NCI-H345 treated with DMSO at 0.1 percent for 48 hours (cell line): ENCODE measurements around the gene SNRNP200.

ENCODE experiments used
- DNase-seq: peaks from one replicate; lab custom pipeline; 2025; ENCODE audit not compliant: unreplicated experiment; lab: John Stamatoyannopoulos, UW

The SNRNP200 gene

GRCh38 chr2:96251721-96252292, 53.5 kb downstream of the SNRNP200 start:
- DNase-seq: no peak

GRCh38 chr2:96250188-96250587, 55.2 kb downstream of the SNRNP200 start:
- no peak for DNase-seq

- no peak for DNase-seq
These were observed 55.7 kb downstream of the SNRNP200 start for GRCh38 chr2:96249654-96250053.

- DNase-seq: no peak
These were observed 56.7 kb downstream of the SNRNP200 start for GRCh38 chr2:96248624-96249023.

- DNase-seq: no peak
These were observed 57.5 kb downstream of the SNRNP200 start for GRCh38 chr2:96247896-96248295.

GRCh38 chr2:96247009-96247408, 58.3 kb downstream of the SNRNP200 start:
- DNase-seq: no peak

- DNase-seq: no peak
These were observed 59.5 kb downstream of the SNRNP200 start for GRCh38 chr2:96245609-96246390.

- no peak for DNase-seq
These were observed 61.5 kb downstream of the SNRNP200 start for GRCh38 chr2:96243843-96244242.

- no peak for DNase-seq
These were observed 63.3 kb downstream of the SNRNP200 start for GRCh38 chr2:96241900-96242611.

GRCh38 chr2:96241227-96241626, 64.1 kb downstream of the SNRNP200 start:
- DNase-seq: no peak

- no peak for DNase-seq
These were observed 64.9 kb downstream of the SNRNP200 start for GRCh38 chr2:96240341-96241038.

GRCh38 chr2:96239745-96240264, 65.5 kb downstream of the SNRNP200 start:
- no peak for DNase-seq

- no peak for DNase-seq
These were observed 66.3 kb downstream of the SNRNP200 start for GRCh38 chr2:96239091-96239490.

- DNase-seq: no peak
These were observed 67.1 kb downstream of the SNRNP200 start for GRCh38 chr2:96238266-96238665.

- DNase-seq: no peak
These were observed 68.5 kb downstream of the SNRNP200 start for GRCh38 chr2:96236882-96237281.

GRCh38 chr2:96233880-96234316, 71.4 kb downstream of the SNRNP200 start:
- no peak for DNase-seq

- DNase-seq: no peak
These were observed 71.9 kb downstream of the SNRNP200 start for GRCh38 chr2:96233436-96233835.

GRCh38 chr2:96231316-96231715, 74.0 kb downstream of the SNRNP200 start:
- DNase-seq: no peak

- no peak for DNase-seq
These were observed 80.3 kb downstream of the SNRNP200 start for GRCh38 chr2:96225016-96225533.
